ENCODE data around the gene HDAC4.
A peak's percentile ranks its signal among the peaks of the same experiment; 100 is the strongest.

The HDAC4 gene

DNA sequence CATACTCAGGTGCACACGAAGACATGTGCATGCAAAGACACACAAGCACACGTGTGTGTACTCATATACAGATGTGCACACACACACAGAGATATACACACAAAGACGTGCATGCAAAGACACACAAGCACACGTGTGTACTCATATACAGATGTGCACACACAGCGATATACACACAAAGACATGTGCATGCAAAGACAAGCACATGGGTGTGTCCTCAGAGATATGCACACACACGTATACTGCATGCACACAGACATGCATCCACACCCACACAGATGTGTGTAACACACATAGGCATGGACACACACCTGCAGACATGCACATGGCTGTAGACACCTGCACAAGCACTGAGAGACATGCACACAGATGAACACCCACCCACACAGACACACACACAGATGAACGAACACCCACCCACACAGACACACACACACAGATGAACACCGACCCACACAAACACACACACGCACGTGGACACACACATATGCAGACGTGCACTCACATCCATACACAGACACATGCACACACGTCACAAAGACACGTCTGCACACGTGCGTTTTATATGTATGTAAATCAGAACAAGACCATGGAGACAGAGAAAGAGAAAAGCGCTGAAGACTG lies 321.0 kb downstream of the HDAC4 start:
- Histone ChIP-seq H2AK5ac (ENCODE audit: low read length) (no peak overlapping the region), H3K27ac (ENCODE audit: low read depth, low read length) (no peak overlapping the region), H3K23ac (ENCODE audit: low read length) (no peak overlapping the region), H2BK120ac (ENCODE audit: insufficient read depth, low read length, poor library complexity) (no peak overlapping the region), H2AFZ (ENCODE audit: insufficient read depth, low read length, poor library complexity) (no peak overlapping the region), H3K79me1 (ENCODE audit: low read length) (no peaks in the 10 kb centered on the region), H3K4me1 (ENCODE audit: control insufficient read depth in 1 of 2, insufficient read depth in 2 of 2, low read length in 2 of 2) (peaks cover 2 to 3% of the 10 kb centered on the region in 2 experiments), H3K4me3 (ENCODE audit: low read depth, low read length) (peak overlapping the region; percentile 51), H3K4ac (ENCODE audit: low read depth, low read length) (no peak overlapping the region), H3K4me2 (ENCODE audit: low read length) (no peak overlapping the region), H3K9ac (ENCODE audit: low read length) (no peak overlapping the region), H4K91ac (ENCODE audit: low read depth, low read length) (no peak overlapping the region), H3K14ac (ENCODE audit: low read length) (no peak overlapping the region), H3K9me3 (ENCODE audit: insufficient read depth, low read depth, low read length) (peaks cover 6% of the 10 kb centered on the region), H2BK5ac (ENCODE audit: low read depth, low read length, poor library complexity) (no peak overlapping the region), H4K12ac (ENCODE audit: low read depth, low read length) (no peak overlapping the region), H3K27me3 (ENCODE audit: insufficient read depth, low read length) (no peaks in the 10 kb centered on the region), H2BK12ac (ENCODE audit: low read length) (no peak overlapping the region), H3K36me3 (ENCODE audit: control insufficient read depth in 1 of 2, insufficient read depth in 2 of 2, low read length in 2 of 2) (peaks cover 0 to 6% of the 10 kb centered on the region in 2 experiments), H4K8ac (ENCODE audit: low read depth, low read length) (no peak overlapping the region), H3K18ac (ENCODE audit: low read length) (no peak overlapping the region), H3K79me2 (ENCODE audit: control insufficient read depth, insufficient read depth, low read length, poor library complexity) (no peaks in the 10 kb centered on the region)
- WGBS (ENCODE audit: extremely low coverage, insufficient coverage, insufficient read length): no CpG with 5 or more reads among the region's 16 CpGs
- no peak for DNase-seq

DNA sequence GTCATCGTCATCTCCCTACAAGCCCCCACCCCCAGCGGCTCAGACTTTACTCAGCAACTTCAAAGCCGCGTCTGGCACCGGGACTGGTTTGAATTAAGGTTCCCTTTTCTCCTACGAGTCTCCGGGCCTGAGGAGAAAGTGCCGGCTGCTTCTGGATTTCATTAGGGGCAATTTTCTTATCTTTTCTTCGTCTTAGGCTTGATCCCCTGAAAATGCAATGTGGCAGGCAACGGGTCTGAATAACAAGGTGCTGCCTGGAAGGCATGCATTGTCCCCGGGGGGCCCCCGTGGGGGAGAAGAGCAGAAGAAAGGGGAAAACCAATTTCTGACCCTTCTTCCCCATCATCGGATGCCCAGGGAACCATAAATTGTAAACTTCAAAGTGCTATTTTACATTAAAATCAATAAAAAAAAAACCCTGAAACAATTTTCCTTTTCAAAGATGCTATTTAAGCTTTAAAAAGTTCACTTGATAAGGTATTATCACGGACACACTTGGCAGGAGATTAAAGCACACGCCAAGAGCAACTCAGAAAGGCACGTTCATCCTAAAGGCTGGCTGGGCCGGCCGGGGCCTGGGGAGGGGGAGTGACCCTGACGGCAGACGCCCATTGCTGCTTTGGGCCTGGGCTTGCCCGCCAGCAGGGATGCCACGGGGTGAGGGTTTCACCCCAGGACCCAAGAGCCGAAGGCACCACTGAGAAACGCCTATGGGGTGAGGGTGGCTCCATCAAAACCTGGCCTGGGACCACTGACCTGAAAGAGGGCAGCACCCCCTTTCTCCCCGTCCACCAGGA lies 322.5 kb downstream of the HDAC4 start:
- WGBS (ENCODE audit: extremely low coverage, insufficient coverage, insufficient read length): no CpG with 5 or more reads among the region's 25 CpGs
- H3K27ac ChIP-seq (ENCODE audit: low read depth, low read length): no peak overlapping the region
- H3K18ac ChIP-seq (ENCODE audit: low read length): no peak overlapping the region
- no peak overlapping the region for H4K91ac ChIP-seq (ENCODE audit: low read depth, low read length)
- H3K79me1 ChIP-seq (ENCODE audit: low read length): no peaks in the 10 kb centered on the region
- H3K23ac ChIP-seq (ENCODE audit: low read length): no peak overlapping the region
- H3K4ac ChIP-seq (ENCODE audit: low read depth, low read length): no peak overlapping the region
- no peak overlapping the region for H2BK12ac ChIP-seq (ENCODE audit: low read length)
- H4K12ac ChIP-seq (ENCODE audit: low read depth, low read length): no peak overlapping the region
- DNase-seq: no peak
- H2BK5ac ChIP-seq (ENCODE audit: low read depth, low read length, poor library complexity): no peak overlapping the region
- H3K79me2 ChIP-seq (ENCODE audit: control insufficient read depth, insufficient read depth, low read length, poor library complexity): no peaks in the 10 kb centered on the region
- H3K36me3 ChIP-seq (ENCODE audit: control insufficient read depth in 1 of 2, insufficient read depth in 2 of 2, low read length in 2 of 2): peaks cover 0 to 6% of the 10 kb centered on the region in 2 experiments
- no peaks in the 10 kb centered on the region for H3K27me3 ChIP-seq (ENCODE audit: insufficient read depth, low read length)
- H3K4me1 ChIP-seq (ENCODE audit: control insufficient read depth in 1 of 2, insufficient read depth in 2 of 2, low read length in 2 of 2): peaks cover 2 to 3% of the 10 kb centered on the region in 2 experiments
- no peak overlapping the region for H3K9ac ChIP-seq (ENCODE audit: low read length)
- H3K9me3 ChIP-seq (ENCODE audit: insufficient read depth, low read depth, low read length): peaks cover 4% of the 10 kb centered on the region
- no peak overlapping the region for H3K4me3 ChIP-seq (ENCODE audit: low read depth, low read length)
- no peak overlapping the region for H2BK120ac ChIP-seq (ENCODE audit: insufficient read depth, low read length, poor library complexity)
- H2AFZ ChIP-seq (ENCODE audit: insufficient read depth, low read length, poor library complexity): no peak overlapping the region
- no peak overlapping the region for H4K8ac ChIP-seq (ENCODE audit: low read depth, low read length)
- H3K4me2 ChIP-seq (ENCODE audit: low read length): no peak overlapping the region
- H2AK5ac ChIP-seq (ENCODE audit: low read length): no peak overlapping the region
- no peak overlapping the region for H3K14ac ChIP-seq (ENCODE audit: low read length)

DNA sequence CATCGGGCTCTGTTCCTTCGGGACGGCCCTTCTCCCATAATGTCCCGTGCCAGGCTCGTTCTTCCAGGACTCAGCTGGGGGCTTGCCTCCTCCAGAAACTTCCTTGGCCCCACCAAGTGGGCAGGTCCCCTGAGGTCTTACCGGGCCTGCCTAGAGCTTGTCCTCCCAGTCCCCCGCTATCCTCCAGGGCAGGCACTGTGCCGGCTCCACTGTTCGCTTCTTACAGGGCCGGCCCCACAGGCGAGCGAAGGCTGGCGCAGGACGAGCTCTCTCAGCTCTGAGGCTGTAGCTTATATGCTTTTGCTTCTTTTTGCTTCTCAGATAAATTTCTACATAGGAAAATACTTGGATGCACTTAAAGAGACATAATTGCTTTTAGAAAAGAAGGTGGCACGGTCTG lies 323.6 kb downstream of the HDAC4 start:
- no peak overlapping the region for H4K8ac ChIP-seq (ENCODE audit: low read depth, low read length)
- H3K23ac ChIP-seq (ENCODE audit: low read length): no peak overlapping the region
- no peak overlapping the region for H2BK120ac ChIP-seq (ENCODE audit: insufficient read depth, low read length, poor library complexity)
- no peaks in the 10 kb centered on the region for H3K79me2 ChIP-seq (ENCODE audit: control insufficient read depth, insufficient read depth, low read length, poor library complexity)
- no peak overlapping the region for H3K18ac ChIP-seq (ENCODE audit: low read length)
- H3K36me3 ChIP-seq (ENCODE audit: control insufficient read depth in 1 of 2, insufficient read depth in 2 of 2, low read length in 2 of 2): peaks cover 0 to 6% of the 10 kb centered on the region in 2 experiments
- no peak overlapping the region for H4K12ac ChIP-seq (ENCODE audit: low read depth, low read length)
- H3K4me2 ChIP-seq (ENCODE audit: low read length): no peak overlapping the region
- peaks cover 4% of the 10 kb centered on the region for H3K9me3 ChIP-seq (ENCODE audit: insufficient read depth, low read depth, low read length)
- no peak overlapping the region for H2AFZ ChIP-seq (ENCODE audit: insufficient read depth, low read length, poor library complexity)
- no peak overlapping the region for H3K27ac ChIP-seq (ENCODE audit: low read depth, low read length)
- DNase-seq: no peak
- H2BK5ac ChIP-seq (ENCODE audit: low read depth, low read length, poor library complexity): no peak overlapping the region
- no peaks in the 10 kb centered on the region for H3K79me1 ChIP-seq (ENCODE audit: low read length)
- no peak overlapping the region for H4K91ac ChIP-seq (ENCODE audit: low read depth, low read length)
- no peak overlapping the region for H2BK12ac ChIP-seq (ENCODE audit: low read length)
- H3K14ac ChIP-seq (ENCODE audit: low read length): no peak overlapping the region
- H3K4me1 ChIP-seq (ENCODE audit: control insufficient read depth in 1 of 2, insufficient read depth in 2 of 2, low read length in 2 of 2): peaks cover 2 to 5% of the 10 kb centered on the region in 2 experiments
- no peak overlapping the region for H3K9ac ChIP-seq (ENCODE audit: low read length)
- H3K4me3 ChIP-seq (ENCODE audit: low read depth, low read length): no peak overlapping the region
- no peak overlapping the region for H3K4ac ChIP-seq (ENCODE audit: low read depth, low read length)
- H2AK5ac ChIP-seq (ENCODE audit: low read length): no peak overlapping the region
- no peaks in the 10 kb centered on the region for H3K27me3 ChIP-seq (ENCODE audit: insufficient read depth, low read length)
- WGBS (ENCODE audit: extremely low coverage, insufficient coverage, insufficient read length): no CpG with 5 or more reads among the region's 15 CpGs

DNA sequence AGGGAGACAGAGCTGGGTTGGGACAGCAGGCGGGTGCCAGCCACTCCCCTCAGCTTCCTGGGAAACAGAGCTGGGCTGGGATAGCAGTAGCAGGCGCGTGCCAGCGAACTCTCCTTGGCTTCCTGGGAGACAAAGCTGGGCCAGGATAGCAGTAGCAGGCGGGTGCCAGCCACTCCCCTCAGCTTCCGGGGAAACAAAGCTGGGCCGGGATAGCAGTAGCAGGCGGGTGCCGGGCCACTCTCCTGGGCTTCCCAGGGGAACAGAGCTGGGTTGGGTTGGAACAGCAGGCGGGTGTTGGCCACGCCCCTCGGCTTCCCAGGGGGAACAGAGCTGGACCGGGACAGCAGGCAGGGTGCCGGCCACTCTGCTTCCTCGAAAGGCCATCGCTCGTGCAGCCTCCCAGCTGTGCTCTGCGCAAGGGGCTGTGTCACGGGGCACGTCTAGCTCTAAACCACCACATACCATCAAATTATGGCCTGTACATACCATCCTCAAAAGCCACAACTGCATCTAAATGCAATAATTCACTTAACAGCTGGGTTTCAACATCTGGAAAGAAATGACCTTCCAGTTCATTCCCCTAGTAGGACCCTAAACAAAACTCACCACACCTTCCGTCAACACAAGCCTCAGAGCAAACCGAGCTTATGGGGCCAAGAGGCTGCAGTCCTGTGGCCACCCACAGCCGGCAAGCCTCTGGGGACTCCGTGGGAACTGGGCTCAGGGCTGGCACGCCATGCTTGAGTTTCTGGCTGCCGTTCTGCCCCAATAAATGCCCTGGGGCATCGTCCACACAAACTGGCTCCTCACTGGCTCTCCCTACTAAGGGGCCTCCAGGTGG lies 324.7 kb downstream of the HDAC4 start:
- Histone ChIP-seq H3K27me3 (ENCODE audit: insufficient read depth, low read length) (no peaks in the 10 kb centered on the region), H2BK12ac (ENCODE audit: low read length) (no peak overlapping the region), H4K8ac (ENCODE audit: low read depth, low read length) (no peak overlapping the region), H4K12ac (ENCODE audit: low read depth, low read length) (no peak overlapping the region), H3K23ac (ENCODE audit: low read length) (no peak overlapping the region), H3K27ac (ENCODE audit: low read depth, low read length) (no peak overlapping the region), H3K4ac (ENCODE audit: low read depth, low read length) (no peak overlapping the region), H4K91ac (ENCODE audit: low read depth, low read length) (no peak overlapping the region), H3K79me2 (ENCODE audit: control insufficient read depth, insufficient read depth, low read length, poor library complexity) (no peaks in the 10 kb centered on the region), H3K36me3 (ENCODE audit: control insufficient read depth in 1 of 2, insufficient read depth in 2 of 2, low read length in 2 of 2) (peaks cover 0 to 4% of the 10 kb centered on the region in 2 experiments), H3K4me3 (ENCODE audit: low read depth, low read length) (no peak overlapping the region), H2BK5ac (ENCODE audit: low read depth, low read length, poor library complexity) (no peak overlapping the region), H2AFZ (ENCODE audit: insufficient read depth, low read length, poor library complexity) (no peak overlapping the region), H3K9me3 (ENCODE audit: insufficient read depth, low read depth, low read length) (peaks cover 6% of the 10 kb centered on the region), H3K4me2 (ENCODE audit: low read length) (no peak overlapping the region), H2AK5ac (ENCODE audit: low read length) (no peak overlapping the region), H2BK120ac (ENCODE audit: insufficient read depth, low read length, poor library complexity) (no peak overlapping the region), H3K4me1 (ENCODE audit: control insufficient read depth in 1 of 2, insufficient read depth in 2 of 2, low read length in 2 of 2) (peaks cover 0 to 2% of the 10 kb centered on the region in 2 experiments), H3K18ac (ENCODE audit: low read length) (no peak overlapping the region), H3K9ac (ENCODE audit: low read length) (no peak overlapping the region), H3K79me1 (ENCODE audit: low read length) (no peaks in the 10 kb centered on the region), H3K14ac (ENCODE audit: low read length) (no peak overlapping the region)
- no peak for DNase-seq
- WGBS (ENCODE audit: extremely low coverage, insufficient coverage, insufficient read length): no CpG with 5 or more reads among the region's 27 CpGs
